Activated CD8-positive, alpha-beta memory T cell treated with anti-CD3 and anti-CD28 coated beads for 24 hours (primary cell): Measurements from ENCODE around the gene PDGFD.

Experiments used
- DNase-seq: peaks from one replicate; pipeline ENCODE4 v3.0.0-alpha.2; 2020

PDGFD gene

GRCh38 chr11:104142698-104143097 lies 21.2 kb downstream of the PDGFD start:
- no peak for DNase-seq

DNA sequence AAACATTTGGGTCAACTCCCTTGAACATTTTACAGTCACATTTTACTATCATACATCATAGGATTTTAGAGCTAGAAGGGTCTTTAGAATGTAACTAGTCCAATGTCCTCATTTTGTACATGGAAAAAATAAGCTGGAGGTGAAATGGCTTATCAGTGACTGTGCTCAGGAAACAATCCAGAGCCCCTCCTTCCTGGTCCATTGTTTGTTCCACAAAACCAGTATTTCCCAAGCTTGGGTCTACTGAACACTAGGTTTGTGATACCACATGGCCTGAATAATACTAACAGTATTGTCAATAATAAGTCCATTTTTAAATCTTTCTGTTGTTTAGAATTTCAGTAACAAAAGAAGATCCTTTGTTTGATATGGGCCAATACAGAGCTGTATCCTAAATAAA lies 27.1 kb downstream of the PDGFD start:
- no peak for DNase-seq

DNA sequence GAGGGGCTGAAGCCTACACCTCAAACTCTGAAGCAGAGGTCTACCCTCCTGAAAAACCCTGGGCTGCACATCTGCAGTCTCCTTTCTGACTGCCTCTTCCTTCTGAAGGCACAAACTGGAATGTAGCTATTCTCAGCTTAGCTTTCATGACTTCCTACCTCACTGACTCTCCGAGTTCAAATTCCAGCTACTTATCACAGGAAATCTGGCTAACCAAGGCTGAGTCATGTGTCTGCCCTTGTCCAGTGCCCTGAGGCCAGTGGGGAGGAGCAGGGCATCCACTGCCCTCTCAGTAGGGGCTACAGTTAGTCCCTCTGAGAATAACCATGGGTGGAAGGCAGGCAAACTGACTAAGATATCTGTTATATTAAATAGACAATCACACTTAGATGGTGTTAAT lies 29.2 kb downstream of the PDGFD start:
- DNase-seq: no peak

GRCh38 chr11:104130161-104130560 lies 33.8 kb downstream of the PDGFD start:
- no peak for DNase-seq

DNA sequence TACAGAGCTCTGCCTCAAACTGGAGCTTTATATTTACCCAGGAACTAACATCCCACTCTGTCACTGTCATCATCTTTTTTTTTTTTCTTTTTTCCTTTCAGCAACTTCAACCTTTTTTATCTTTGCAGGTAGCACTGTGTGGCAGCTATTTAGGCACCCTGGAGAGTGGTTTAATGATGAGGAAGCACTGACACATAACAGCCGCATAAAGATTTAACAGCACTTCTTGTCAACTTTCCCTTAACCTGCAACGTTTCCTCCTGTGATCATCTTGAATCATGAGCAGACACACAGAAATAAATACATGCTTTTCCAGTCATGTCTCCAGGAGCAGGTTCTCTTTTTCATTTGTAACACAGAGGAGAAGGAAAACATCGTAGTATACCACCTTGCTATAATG lies 34.8 kb downstream of the PDGFD start:
- no peak for DNase-seq

GRCh38 chr11:104127828-104128227 lies 36.1 kb downstream of the PDGFD start:
- no peak for DNase-seq

GRCh38 chr11:104126464-104126863 lies 37.5 kb downstream of the PDGFD start:
- no peak for DNase-seq

DNA sequence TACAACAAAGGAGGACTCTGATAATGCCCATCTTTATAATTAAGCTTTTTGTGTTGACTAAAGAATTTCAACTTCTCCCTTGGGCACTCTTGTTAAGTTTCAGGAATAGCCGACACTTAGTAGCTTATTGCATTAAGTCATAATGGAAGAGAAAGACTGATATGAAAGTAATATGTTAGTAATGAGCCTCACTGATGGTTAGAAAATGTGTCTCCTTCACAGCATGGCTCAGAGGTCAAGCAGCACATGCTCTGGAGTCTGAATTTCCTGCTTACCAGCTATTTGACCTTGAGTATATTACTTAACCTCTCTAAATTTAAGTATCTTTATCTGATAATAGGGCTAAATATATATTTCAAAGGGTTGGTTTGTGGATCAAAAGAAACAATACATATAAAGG lies 39.0 kb downstream of the PDGFD start:
- no peak for DNase-seq

- DNase-seq: no peak
These were observed 41.1 kb downstream of the PDGFD start for GRCh38 chr11:104122836-104123235.

DNA sequence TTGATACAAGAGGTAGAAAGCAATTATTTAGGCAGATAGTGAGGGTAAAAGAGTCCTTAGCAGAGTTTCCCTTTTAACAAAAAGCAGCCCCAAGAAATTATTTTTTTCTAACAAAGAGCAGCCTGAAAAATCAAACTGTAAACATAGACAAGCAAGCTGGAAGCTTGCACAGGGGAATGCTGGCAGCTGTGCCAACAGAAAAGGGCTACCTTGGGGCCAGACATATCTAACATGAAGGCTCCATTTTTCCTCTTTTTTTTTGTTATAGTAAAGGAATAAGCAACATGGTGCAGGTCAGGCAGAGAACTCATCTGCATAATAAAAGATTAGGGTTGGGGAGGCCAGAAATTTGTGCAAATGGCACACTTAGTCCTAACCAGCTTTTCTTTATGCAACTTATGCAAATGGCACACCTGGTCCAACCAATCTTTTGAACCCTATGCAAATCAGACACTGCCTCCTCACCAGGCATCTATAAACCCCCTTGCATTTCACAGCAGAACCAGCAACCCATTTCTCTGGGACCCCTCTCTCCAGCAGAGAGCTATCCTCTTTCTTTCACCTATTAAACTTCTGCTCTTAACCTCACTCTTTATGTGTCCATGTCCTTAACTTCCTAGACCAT lies 41.8 kb downstream of the PDGFD start:
- DNase-seq: no peak

DNA sequence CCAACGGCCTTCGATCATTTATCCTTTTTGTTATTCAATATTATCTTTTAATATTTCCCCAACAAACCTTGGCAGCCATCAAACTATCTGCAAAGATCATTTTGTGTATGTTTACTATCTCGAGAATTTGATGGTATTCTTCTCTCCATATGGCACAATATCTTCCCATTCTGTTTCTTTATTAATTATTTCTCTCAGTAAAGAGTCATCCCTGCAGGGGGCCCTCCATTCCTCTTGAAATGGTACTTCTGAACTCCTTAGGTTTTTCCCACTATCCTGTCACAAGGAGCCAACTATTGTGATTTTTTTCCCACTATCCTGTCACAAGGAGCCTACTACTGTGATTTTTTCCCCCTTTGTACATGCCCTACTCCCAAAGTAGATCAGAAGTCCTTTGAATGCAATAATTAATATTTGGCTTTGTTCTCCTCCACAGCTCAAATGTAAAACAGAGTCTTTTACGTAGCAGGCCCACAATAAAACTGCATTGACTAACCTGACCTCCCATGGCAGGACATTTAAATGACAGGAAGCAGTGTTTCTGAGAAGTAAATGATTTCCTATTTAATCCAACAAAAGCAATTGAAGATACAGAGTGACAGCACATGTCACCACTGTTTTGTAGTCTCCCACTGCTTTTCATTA lies 43.3 kb downstream of the PDGFD start:
- no peak for DNase-seq

- DNase-seq: no peak
These were observed 45.7 kb downstream of the PDGFD start for GRCh38 chr11:104118105-104118744.

- DNase-seq: no peak
These were observed 50.4 kb downstream of the PDGFD start for GRCh38 chr11:104113541-104113940.

- DNase-seq: no peak
These were observed 57.7 kb downstream of the PDGFD start for GRCh38 chr11:104106136-104106754.

- DNase-seq: no peak
These were observed 58.8 kb downstream of the PDGFD start for GRCh38 chr11:104105155-104105554.

- DNase-seq: no peak
These were observed 59.3 kb downstream of the PDGFD start for GRCh38 chr11:104104664-104105063.

DNA sequence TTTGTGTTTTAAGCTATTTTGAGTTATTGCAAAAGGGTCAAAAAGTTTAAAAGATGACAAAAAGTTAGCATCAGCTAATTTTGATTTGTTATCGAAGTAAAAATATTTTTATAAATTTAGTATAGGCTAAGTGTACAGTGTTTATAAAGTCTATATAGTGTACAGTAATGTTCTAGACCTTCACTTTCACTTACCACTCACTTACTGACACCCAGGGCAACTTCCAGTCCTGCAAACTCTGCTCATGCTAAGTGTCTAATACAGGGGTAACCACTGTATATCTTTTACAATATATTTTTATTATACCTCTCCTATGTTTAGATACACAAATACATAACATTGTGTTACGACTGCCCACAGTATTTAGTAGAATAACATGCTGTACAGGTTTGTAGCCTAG lies 59.7 kb downstream of the PDGFD start:
- no peak for DNase-seq

DNA sequence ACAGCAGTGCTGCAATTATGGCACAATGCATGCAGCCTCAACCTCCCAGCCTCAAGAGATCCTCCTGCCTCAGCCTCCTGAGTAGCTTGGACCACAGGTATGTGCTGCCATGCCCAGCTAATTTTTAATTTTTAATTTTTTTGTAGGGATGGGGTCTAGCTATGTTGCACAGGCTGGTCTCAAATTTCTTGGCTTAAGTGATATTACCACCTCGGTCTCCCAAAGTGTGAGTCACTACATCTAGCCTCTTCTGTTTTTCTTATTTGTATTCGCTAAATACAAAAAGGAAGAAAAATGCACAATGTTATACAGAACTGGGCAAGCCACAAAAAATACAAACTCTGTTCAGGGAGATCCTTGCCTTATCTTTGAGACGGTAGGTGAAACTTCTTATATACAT lies 65.4 kb downstream of the PDGFD start:
- no peak for DNase-seq

DNA sequence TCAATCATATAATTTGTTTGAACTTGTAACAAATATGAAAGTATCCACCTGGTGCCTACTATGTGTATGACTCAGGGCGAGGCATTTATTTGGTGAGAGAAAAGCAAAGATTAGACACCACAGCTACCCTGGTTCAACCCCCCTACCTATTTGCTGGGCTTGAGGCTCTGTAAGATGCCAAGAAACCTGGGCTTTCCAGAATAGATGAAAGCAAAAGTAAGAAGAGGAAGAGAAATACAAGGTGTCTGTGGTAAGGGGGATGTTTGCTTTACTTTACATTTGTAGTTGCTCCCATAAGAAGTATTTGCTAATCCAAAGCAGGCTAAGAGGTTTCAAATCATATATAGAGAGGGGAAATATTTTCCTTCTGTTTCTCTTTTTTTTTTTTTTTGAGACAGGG lies 65.8 kb downstream of the PDGFD start:
- no peak for DNase-seq

DNA sequence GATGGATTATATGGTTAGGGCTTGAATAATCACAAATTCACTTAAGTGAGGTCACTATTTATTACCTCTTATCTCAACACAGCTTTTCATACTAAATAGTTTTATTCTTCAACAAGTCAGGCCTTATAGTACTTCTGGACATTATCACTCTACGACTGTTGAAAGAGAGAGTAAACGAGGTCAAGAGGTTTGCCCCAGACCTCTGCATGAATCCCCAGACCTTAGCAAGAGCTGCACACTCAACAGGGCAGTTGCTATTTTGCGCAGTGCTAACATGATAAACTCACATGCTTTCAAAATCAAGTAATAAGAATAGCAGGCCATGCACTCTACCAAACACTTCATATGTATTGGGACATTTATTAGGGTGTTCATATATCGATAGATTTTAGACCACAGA lies 67.0 kb downstream of the PDGFD start:
- no peak for DNase-seq

DNA sequence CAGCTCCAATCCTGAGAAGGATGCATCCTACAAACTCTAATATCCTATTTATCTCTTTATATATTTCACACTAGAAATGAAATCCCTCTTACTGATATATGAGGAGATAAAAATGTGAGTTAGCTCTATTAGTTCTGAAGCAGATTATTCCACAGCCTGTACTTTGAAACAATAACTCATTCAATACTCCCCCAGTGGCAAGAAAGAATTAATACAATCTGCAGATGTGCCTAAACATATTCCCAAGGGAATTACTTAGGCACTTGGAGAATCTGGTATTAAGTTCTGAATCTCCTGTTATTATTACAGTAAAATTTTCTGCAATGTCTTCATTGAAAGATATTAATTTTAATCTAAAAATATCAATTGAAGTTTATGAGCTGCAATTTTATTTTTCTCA lies 68.2 kb downstream of the PDGFD start:
- DNase-seq: no peak

GRCh38 chr11:104094576-104094975 lies 69.4 kb downstream of the PDGFD start:
- DNase-seq: no peak

DNA sequence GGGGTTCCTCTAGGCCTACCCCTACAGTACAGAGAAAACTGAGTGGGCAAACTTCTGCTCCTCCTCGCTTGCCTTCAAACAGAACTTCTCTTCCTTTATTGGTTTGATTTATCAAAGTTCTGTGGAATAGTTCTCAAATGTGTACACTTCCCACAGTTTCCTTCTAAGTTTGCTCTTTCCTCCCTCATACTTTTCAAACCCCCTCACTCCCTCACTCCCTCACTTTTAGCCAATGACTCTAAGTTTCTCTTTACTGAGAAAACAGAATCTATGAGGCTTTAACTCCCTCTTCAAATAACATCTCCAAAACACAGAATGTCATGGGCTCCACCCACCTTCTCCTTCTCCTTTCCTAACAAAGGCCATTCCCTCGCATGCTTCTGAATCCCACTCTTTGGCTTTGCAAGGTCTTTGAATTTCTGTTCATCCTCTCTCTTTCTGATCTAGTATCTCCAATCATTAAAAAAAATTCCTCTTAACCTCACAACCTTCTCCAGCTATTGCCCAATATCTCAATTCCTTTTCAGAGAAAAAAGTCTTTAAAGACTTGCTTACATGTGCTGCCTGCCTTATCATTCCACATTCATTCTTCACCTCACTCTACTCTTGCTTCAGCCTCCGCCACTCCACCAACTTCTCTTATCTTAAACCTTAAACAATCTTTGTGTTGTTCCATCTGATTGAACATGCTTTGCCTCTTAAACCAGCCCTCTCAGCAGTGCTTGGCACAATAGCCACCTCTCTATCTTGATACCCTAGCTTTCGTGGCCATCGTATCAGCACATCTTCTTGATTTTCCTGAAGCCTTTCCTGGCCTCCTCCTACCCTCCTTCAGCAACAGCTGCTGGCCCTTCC lies 70.3 kb downstream of the PDGFD start:
- DNase-seq: no peak
